ENCODE measurements around the gene SUMO3.

GRCh38 chr21:44802396-44803153, 15.3 kb downstream of the SUMO3 start:
- no peak for TF ChIP-seq POLR2AphosphoS5 (IDR thresholded peaks at IDR 0.05; ENCODE audit: low read depth)
- TF ChIP-seq, protein P1, sequence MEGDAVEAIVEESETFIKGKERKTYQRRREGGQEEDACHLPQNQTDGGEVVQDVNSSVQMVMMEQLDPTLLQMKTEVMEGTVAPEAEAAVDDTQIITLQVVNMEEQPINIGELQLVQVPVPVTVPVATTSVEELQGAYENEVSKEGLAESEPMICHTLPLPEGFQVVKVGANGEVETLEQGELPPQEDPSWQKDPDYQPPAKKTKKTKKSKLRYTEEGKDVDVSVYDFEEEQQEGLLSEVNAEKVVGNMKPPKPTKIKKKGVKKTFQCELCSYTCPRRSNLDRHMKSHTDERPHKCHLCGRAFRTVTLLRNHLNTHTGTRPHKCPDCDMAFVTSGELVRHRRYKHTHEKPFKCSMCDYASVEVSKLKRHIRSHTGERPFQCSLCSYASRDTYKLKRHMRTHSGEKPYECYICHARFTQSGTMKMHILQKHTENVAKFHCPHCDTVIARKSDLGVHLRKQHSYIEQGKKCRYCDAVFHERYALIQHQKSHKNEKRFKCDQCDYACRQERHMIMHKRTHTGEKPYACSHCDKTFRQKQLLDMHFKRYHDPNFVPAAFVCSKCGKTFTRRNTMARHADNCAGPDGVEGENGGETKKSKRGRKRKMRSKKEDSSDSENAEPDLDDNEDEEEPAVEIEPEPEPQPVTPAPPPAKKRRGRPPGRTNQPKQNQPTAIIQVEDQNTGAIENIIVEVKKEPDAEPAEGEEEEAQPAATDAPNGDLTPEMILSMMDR (IDR thresholded peaks at IDR 0.05; ENCODE audit: insufficient read depth, low read length), result no peak

Measured in HL-60 (cell line).